ENCODE results near the gene FGGY. TPM values are rescaled to one million over a fixed set of nuclear protein-coding genes. Genes with fewer than 3 reads are reported as not detected.

Gene FGGY
- total RNA-seq, 2 experiments from 2014 or later = 11.9 to 13.6 TPM

DNA sequence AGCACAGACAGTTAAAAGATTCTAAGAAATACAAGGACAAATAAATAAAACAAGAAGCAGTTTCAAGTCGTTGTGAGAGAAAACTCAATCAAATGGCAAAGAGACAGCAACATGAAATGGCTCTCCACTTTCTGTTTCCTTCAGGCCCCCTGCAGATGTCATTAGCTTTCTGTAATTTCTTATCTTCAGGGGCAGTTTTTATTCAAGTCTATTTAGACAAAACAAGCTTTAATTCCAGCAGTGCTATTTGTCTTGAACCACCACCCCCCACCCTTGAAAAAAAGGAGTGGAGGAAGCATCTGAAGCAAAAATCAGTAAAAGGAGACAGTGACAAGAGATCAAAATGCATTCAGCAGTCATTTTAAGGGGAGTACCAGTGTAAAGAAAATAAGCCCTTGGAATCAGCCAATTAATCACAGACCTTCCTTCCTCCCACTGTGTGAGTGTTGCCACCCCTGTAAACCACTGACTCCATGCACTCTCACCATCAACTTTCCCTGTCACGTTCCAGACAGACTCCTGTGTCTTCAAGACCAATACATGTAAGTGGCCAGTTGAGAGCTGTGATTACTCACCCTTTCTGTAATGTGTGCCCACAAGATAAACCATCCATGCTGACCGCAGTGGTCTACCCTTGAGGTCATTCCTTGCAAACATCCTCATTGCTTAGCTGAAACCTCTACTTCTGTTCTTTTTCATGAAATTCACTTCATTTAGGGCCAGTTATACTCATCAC lies 381.8 kb downstream of the FGGY start:
- DNase-seq (no peak), ATAC-seq (no peak)
- Mint-ChIP-seq H3K27me3 (no peaks in the 10 kb centered on the region), H3K9me3 (no peaks in the 10 kb centered on the region), H3K27ac (no peak overlapping the region), H3K36me3 (ENCODE audit: low read depth) (no peaks in the 10 kb centered on the region), H3K4me1 (ENCODE audit: low read depth) (no peaks in the 10 kb centered on the region), H3K4me3 (no peak overlapping the region)
- intact Hi-C loops (cut with micrococcal nuclease) = no loop called here
- TF ChIP-seq, protein P1, sequence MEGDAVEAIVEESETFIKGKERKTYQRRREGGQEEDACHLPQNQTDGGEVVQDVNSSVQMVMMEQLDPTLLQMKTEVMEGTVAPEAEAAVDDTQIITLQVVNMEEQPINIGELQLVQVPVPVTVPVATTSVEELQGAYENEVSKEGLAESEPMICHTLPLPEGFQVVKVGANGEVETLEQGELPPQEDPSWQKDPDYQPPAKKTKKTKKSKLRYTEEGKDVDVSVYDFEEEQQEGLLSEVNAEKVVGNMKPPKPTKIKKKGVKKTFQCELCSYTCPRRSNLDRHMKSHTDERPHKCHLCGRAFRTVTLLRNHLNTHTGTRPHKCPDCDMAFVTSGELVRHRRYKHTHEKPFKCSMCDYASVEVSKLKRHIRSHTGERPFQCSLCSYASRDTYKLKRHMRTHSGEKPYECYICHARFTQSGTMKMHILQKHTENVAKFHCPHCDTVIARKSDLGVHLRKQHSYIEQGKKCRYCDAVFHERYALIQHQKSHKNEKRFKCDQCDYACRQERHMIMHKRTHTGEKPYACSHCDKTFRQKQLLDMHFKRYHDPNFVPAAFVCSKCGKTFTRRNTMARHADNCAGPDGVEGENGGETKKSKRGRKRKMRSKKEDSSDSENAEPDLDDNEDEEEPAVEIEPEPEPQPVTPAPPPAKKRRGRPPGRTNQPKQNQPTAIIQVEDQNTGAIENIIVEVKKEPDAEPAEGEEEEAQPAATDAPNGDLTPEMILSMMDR (IDR thresholded peaks at IDR 0.05) = no peak
- CTCF ChIA-PET = interaction anchor here (1.8 kb wide), 1 partner anchor 20 kb away, joined by 8 read pairs; no protein-coding TSS in a partner anchor
- POLR2A ChIA-PET = no interaction called here

DNA sequence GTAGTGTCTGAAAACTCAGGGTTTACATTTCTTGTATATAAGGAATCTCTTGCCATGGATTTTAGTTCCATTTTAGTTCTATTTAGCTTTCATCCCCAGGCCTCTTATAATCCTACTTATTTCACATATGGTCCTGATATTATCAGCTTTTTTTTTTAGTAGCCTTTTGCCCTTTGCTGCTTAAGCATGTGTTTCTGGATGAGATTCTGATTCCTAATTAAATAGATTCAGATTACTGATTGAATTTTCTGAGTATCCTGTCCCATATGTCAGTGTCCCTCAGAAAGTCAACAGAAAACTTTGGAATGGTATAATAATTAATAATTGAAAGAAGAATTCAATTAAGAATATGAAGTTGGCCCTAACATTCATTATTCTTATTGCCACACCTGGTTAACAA lies 383.1 kb downstream of the FGGY start:
- intact Hi-C loops (cut with micrococcal nuclease) = no loop called here
- TF ChIP-seq, protein P1 (IDR thresholded peaks at IDR 0.05) = no peak
- DNase-seq (no peak), ATAC-seq (no peak)
- Mint-ChIP-seq H3K4me1 (ENCODE audit: low read depth) (no peaks in the 10 kb centered on the region), H3K36me3 (ENCODE audit: low read depth) (no peaks in the 10 kb centered on the region), H3K9me3 (no peaks in the 10 kb centered on the region), H3K27ac (no peak overlapping the region), H3K27me3 (no peaks in the 10 kb centered on the region), H3K4me3 (no peak overlapping the region)
- POLR2A ChIA-PET = no interaction called here
- CTCF ChIA-PET = no interaction called here

DNA sequence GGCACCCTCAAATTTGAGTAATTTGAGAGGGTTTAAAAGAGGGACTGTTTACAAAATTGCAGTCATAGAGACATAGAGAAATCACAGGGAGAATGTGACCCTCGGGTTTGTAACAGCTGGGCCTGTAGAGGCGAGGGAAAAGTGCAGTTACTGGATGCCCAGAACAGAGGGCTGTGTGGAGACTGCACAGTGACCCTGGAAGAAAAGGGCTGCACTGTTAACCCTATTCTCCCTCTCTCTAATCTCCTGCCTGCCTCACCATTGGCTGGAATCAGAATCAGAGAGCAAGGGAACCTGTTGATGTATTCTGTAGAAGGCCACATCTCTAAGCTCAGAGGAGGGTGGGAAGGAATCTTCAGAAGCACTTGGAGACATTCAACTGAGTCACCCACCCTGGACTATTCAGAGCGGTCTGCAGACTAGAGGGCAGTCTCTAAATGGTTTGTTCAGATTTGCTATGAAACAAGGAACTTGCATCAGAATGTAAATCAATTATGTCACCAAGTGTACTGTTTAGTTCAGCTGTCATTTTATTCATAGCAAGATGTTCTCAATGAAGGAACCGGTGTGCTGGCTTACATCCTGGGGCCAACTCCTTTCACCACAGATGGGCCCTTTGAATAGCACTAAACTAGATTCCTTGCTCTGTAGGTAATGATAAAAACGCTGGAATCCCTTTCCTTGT lies 385.6 kb downstream of the FGGY start:
- no peaks in the 10 kb centered on the region for H3K27me3 Mint-ChIP-seq
- no peak overlapping the region for H3K4me3 Mint-ChIP-seq
- no peaks in the 10 kb centered on the region for H3K36me3 Mint-ChIP-seq (ENCODE audit: low read depth)
- ChIA-PET CTCF (no interaction called here), POLR2A (no interaction called here)
- TF ChIP-seq, protein P1 (IDR thresholded peaks at IDR 0.05) = no peak
- no peaks in the 10 kb centered on the region for H3K9me3 Mint-ChIP-seq
- ATAC-seq (no peak), DNase-seq (no peak)
- no peak overlapping the region for H3K27ac Mint-ChIP-seq
- no peaks in the 10 kb centered on the region for H3K4me1 Mint-ChIP-seq (ENCODE audit: low read depth)
- intact Hi-C loops (cut with micrococcal nuclease) = no loop called here

GRCh38 chr1:59683197-59683596 lies 386.3 kb downstream of the FGGY start:
- Mint-ChIP-seq H3K9me3 (no peaks in the 10 kb centered on the region), H3K27me3 (no peaks in the 10 kb centered on the region), H3K36me3 (ENCODE audit: low read depth) (no peaks in the 10 kb centered on the region), H3K4me1 (ENCODE audit: low read depth) (no peaks in the 10 kb centered on the region), H3K4me3 (no peak overlapping the region), H3K27ac (no peak overlapping the region)
- DNase-seq (no peak), ATAC-seq (no peak)
- CTCF ChIA-PET = interaction anchor here (1.4 kb wide), 1 partner anchor 9 kb away, joined by 3 read pairs; no protein-coding TSS in a partner anchor
- TF ChIP-seq, protein P1 (IDR thresholded peaks at IDR 0.05) = no peak
- POLR2A ChIA-PET = no interaction called here
- intact Hi-C loops (cut with micrococcal nuclease) = no loop called here

DNA sequence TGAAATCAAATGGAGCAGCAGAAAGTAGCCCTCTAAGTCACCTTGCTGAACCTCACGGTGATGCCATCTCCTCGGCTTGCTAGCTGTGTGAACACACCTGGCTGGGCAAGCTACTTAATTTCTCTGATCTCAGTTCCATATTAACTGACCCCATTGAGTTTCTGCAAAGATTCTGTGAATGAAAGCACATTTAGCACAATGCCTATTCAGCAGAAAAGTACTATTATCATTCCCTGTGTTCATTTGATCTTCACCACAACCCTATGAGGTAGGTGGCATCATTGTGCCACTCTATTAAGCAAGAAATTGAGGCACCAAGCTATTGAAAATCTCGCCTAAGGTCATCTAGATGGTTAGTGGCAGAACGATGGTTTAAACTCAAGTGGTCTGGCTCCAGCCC lies 387.8 kb downstream of the FGGY start:
- POLR2A ChIA-PET = no interaction called here
- TF ChIP-seq, protein P1 (IDR thresholded peaks at IDR 0.05) = no peak
- CTCF ChIA-PET = interaction anchor here (1.4 kb wide), 1 partner anchor 10 kb away, joined by 3 read pairs; no protein-coding TSS in a partner anchor
- no peaks in the 10 kb centered on the region for H3K36me3 Mint-ChIP-seq (ENCODE audit: low read depth)
- H3K9me3 Mint-ChIP-seq = no peaks in the 10 kb centered on the region
- H3K27me3 Mint-ChIP-seq = no peaks in the 10 kb centered on the region
- ATAC-seq = no peak
- no peaks in the 10 kb centered on the region for H3K4me1 Mint-ChIP-seq (ENCODE audit: low read depth)
- no peak overlapping the region for H3K4me3 Mint-ChIP-seq
- intact Hi-C loops (cut with micrococcal nuclease) = no loop called here
- H3K27ac Mint-ChIP-seq = no peak overlapping the region
- no peak for DNase-seq
